AG10803 (cell line): ENCODE measurements around the gene ZNF697.

Experiments
- DNase-seq: peaks from one replicate; pipeline ENCODE4 v3.0.0; 2010; ENCODE audit warnings: low read depth
- H3K4me3 ChIP-seq: 2 replicates; pipeline ENCODE4 v1.5.1; 2011; ENCODE audit warnings: mild to moderate bottlenecking, low read length, control low read depth
- CTCF ChIP-seq: conservative IDR thresholded peaks from 2 replicates; pipeline ENCODE4 v1.5.1; 2011; ENCODE audit warnings: mild to moderate bottlenecking, low read length, control low read depth, inconsistent platforms

Gene ZNF697

DNA sequence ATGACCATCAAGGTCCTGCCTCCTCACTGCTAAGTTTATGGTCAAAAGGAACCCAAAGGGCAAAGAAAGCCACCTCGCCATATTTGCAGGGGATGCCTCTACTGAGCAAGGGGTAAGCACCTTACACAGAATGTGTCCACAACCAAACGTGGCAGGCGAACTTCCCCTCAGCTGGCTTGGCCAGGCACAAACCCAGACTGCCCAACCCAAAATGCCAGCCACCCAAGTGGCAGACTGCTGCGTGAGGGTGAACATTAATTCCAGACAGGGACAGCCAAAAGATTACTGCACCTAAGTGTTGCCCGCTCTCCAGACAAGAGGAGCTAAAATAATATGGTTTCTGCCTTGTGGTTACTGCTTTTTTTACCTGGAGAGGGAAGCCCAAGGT, 16.0 kb downstream of the ZNF697 start:
- DNase-seq: no peak
- H3K4me3 ChIP-seq: peak overlapping the region; percentile 48; the same call in 1 of the 2 replicates
- no peak for TF ChIP-seq CTCF

DNA sequence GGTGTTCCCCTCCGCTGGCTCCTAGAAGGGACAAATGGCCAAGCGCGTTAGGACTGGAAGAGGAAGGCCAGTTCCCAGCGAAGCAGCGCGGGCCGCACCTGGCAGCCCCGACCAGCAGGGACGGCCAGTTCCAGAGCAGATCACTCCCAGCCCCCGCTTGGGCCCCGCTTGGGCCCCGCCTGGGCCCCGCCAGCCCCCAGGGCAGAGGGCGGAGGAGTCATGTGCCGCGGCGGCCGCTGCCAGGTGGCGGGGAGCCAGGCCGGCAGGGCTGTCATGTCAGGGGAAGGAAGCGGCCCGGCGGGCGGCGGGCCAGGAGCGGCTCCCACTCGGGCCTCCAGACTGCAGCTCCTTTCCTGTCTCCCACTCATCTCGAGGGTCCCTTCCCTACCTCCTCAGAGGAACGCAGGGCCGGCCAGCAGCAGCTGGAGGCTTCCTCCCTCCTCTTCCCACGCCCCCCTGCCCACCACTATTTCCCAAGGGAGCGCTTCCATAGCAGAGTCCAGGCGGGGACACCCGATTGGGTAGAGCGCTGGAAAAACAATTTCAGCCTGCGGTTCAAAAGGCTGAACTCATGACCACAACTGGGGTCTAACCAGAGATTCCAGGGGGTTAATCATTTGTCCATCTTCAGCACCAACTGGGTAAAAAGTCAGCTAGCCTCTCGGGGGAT, 16.5 kb downstream of the ZNF697 start:
- H3K4me3 ChIP-seq: peak overlapping the region; percentile 48
- no peak for TF ChIP-seq CTCF
- DNase-seq: peak; percentile 75

DNA sequence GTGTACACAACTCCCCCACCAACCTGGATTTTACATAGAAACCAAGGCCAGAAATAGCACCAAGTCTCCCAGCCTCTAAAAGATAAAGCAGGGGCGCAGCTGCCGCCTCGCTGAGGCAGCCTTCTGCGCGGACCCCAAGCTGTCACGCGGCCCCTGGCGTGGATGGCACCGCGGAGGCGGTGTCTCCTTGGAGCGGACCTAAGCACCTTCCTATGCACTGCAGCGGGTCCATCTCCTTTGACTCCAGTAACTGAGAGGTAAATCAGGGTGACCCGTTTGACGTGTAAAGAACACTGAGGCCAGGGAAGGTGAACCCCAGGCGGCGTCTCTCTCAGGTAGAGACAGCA, 17.0 kb downstream of the ZNF697 start:
- TF ChIP-seq CTCF: no peak
- DNase-seq: no peak
- H3K4me3 ChIP-seq: peak overlapping the region; percentile 48

- no peak overlapping the region for H3K4me3 ChIP-seq
- DNase-seq: peak; percentile 34
- TF ChIP-seq CTCF: no peak
Observed at GRCh38 chr1:119626841-119627240, 21.2 kb downstream of the ZNF697 start.

- no peak for TF ChIP-seq CTCF
- no peak for DNase-seq
- no peak overlapping the region for H3K4me3 ChIP-seq
Observed at GRCh38 chr1:119626011-119626545, 22.0 kb downstream of the ZNF697 start.

GRCh38 chr1:119623678-119624077, 24.4 kb downstream of the ZNF697 start:
- no peak overlapping the region for H3K4me3 ChIP-seq
- no peak for DNase-seq
- no peak for TF ChIP-seq CTCF

- no peak for DNase-seq
Observed at GRCh38 chr1:119623193-119623515, 24.9 kb downstream of the ZNF697 start.

More at GRCh38 chr1:119623193-119623515, 24.9 kb downstream of the ZNF697 start:
- no peak for TF ChIP-seq CTCF
- no peak overlapping the region for H3K4me3 ChIP-seq
